HUES48 (cell line): ENCODE data around the gene IMPACT.

Experiments used
- H3K27ac ChIP-seq: one replicate; pipeline ENCODE4 v1.7.0; 2013; ENCODE audit warnings: low read depth, low read length, inconsistent platforms
- H3K27me3 ChIP-seq: 2 replicates; pipeline ENCODE4 v1.6.1; 2013; ENCODE audit warnings: mild to moderate bottlenecking, low read length; ENCODE audit not compliant: control insufficient read depth, insufficient read depth
- H3K36me3 ChIP-seq: 2 replicates; pipeline ENCODE4 v1.6.1; 2013; ENCODE audit warnings: low read length; ENCODE audit not compliant: control insufficient read depth, insufficient read depth
- H3K4me1 ChIP-seq: 2 replicates; pipeline ENCODE4 v1.6.1; 2013; ENCODE audit warnings: mild to moderate bottlenecking, low read length; ENCODE audit not compliant: control insufficient read depth, insufficient read depth
- H3K4me3 ChIP-seq: 2 replicates; pipeline ENCODE4 v1.5.1; 2013; ENCODE audit warnings: mild to moderate bottlenecking, low read depth, low read length
- H3K9ac ChIP-seq: 2 replicates; pipeline ENCODE4 v1.6.1; 2013; ENCODE audit warnings: mild to moderate bottlenecking, low read depth, low read length, moderate library complexity
- H3K9me3 ChIP-seq: 2 replicates; pipeline ENCODE4 v1.6.1; 2013; ENCODE audit warnings: low read length; ENCODE audit not compliant: control insufficient read depth, insufficient read depth

Gene IMPACT

DNA sequence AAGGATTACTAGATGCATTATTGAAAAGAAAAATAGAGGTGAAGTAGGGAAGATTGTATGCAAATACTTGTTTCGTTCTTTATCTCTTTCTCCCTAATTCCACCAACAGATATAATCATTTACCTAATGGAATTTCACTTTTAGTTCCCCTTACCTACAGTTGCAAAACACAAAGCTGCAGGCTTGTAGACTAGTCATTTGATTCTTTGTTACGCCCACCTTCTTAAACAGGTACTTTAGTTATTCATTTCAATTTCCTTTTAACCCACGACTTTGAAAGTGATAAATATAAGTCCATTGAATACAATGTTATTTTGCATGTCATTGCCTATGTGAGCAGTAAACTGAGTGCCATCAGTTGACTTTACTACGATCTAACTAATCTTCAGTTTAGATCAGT, 30.1 kb downstream of the IMPACT start:
- Histone ChIP-seq H3K27me3 (no peaks in the 10 kb centered on the region), H3K4me1 (no peaks in the 10 kb centered on the region), H3K9ac (no peak overlapping the region), H3K27ac (no peak overlapping the region), H3K4me3 (no peak overlapping the region), H3K9me3 (no peaks in the 10 kb centered on the region), H3K36me3 (peaks cover 7% of the 10 kb centered on the region)

DNA sequence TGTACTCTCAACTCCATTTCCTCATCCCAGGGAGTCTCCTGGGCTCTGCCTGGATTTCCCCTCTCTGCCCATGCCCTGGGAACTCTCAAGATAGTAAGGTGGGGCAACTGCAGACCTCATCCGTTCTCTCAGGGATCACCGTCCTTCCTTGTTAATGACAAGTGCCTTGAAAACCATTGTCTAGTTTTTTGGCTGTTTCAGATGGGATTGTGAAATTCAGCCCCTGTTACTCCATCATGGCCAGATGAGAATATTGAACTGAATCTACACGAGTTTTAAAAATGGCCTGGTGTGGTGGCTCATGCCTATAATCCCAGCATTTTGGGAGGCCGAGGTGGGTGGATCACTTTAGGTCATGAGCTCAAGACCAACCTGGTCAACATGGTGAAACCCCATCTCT, 33.3 kb downstream of the IMPACT start:
- Histone ChIP-seq H3K27ac (no peak overlapping the region), H3K4me3 (no peak overlapping the region), H3K4me1 (no peaks in the 10 kb centered on the region; the same call in 1 of the 2 replicates)

DNA sequence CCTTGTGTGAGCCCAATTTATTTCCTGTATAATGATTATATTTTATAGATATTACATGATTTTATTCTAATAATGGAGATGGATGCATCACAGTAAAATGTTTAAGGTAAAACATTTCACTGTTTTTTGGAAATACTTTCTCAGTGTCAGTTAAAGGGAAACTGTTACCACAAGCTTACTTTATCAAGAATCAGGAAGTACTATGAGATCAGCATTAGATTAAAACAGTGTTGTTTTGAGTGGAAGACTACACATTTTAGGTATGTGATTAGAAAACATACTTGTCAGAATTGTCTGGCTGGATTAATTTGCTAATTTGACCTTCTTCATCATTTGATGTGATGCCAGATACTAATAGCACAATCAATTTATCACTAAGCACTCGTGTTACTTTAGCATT, 33.9 kb downstream of the IMPACT start, which contains the start of gene HRH4:
Gene HRH4, plus strand, starts transcription at position 250 of the 400 bp plus-strand sequence. Its CDS starts 92 bp downstream, at position 342.
- H3K27ac ChIP-seq = no peak within 1 kb of the TSS
- H3K4me3 ChIP-seq = no peak within 1 kb of the TSS
- H3K27me3 ChIP-seq = no peaks in the 10 kb centered on the region
- H3K9me3 ChIP-seq = no peaks in the 10 kb centered on the region
- H3K9ac ChIP-seq = no peak within 1 kb of the TSS
- no peaks in the 10 kb centered on the region; the same call in 1 of the 2 replicates for H3K4me1 ChIP-seq
- H3K36me3 ChIP-seq = no peaks in the 10 kb centered on the region

More for the DNA sequence above, 33.3 kb downstream of the IMPACT start:
- H3K9ac ChIP-seq = no peak overlapping the region
- no peaks in the 10 kb centered on the region for H3K36me3 ChIP-seq
- no peaks in the 10 kb centered on the region for H3K9me3 ChIP-seq
- H3K27me3 ChIP-seq = no peaks in the 10 kb centered on the region

DNA sequence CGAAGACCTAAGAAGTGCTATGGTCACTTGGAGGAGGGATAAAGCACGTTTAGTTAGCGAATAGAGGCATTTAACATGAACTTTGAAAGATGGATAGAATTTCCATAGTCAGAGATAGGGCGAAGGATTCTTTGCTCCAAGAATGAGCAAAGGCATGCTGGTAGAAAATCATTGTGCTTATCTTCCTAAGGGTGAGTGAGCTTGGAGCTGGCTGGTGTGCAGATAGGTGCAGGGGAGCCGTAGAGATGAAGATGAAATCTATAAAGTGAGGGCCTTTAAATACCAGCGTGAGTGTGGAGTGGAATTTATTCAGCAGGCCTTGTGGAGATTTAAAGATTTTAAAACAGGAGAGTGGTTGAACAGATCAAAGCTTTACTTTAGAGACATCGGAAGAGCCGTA, 35.5 kb downstream of the IMPACT start:
- no peak overlapping the region for H3K9ac ChIP-seq

DNA sequence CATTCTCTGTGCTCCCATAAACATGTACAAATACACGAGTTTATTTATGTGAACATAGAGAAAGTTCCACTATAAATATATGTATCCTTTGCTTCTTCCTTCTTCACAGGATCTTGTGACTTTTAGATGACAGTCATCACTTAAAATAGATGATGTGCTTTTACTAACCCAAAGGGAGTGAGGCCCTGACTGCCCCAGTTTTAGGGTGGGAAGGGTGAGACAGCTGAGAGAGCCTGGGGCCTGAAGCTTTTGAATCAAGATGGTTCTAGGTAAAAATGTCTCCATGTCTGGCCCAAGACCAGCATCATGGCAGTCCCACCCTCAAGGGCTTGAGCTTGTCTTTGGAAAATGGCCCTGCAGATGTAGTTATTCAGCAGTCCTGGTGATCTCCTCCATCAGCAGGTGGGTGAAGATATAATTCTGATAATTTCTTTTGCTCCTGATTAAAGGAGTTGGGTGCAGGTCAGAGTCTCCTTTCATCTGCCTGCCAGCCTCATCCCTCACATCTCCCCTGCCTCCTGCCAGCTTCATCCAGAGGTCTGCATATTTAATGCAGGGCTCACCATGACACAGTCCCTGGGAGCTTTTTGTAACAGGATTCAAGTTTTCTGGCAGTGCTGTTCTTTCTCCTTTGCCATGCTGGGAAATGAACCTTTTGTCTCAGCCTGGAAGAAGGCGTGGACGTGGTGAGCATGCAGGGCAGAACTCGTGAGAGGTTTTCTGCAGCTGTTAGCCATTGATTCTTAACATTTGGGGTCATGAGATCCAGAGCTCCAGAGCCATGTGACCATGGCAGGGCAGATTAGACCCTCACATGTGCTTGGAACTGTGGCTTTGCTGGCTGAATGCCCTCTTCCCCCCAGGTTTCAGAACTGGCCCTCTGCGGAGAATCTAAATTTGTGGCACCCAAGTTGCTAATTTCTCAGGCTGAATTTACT, 36.6 kb downstream of the IMPACT start:
- Histone ChIP-seq H3K4me3 (no peak overlapping the region), H3K27me3 (no peaks in the 10 kb centered on the region), H3K9me3 (no peaks in the 10 kb centered on the region), H3K9ac (no peak overlapping the region), H3K27ac (peak overlapping the region; percentile 51), H3K36me3 (no peaks in the 10 kb centered on the region), H3K4me1 (no peaks in the 10 kb centered on the region; the same call in 1 of the 2 replicates)

More for the DNA sequence above, 35.5 kb downstream of the IMPACT start:
- Histone ChIP-seq H3K27ac (no peak overlapping the region), H3K27me3 (no peaks in the 10 kb centered on the region), H3K9me3 (no peaks in the 10 kb centered on the region), H3K4me3 (no peak overlapping the region), H3K4me1 (no peaks in the 10 kb centered on the region; the same call in 1 of the 2 replicates), H3K36me3 (no peaks in the 10 kb centered on the region)

DNA sequence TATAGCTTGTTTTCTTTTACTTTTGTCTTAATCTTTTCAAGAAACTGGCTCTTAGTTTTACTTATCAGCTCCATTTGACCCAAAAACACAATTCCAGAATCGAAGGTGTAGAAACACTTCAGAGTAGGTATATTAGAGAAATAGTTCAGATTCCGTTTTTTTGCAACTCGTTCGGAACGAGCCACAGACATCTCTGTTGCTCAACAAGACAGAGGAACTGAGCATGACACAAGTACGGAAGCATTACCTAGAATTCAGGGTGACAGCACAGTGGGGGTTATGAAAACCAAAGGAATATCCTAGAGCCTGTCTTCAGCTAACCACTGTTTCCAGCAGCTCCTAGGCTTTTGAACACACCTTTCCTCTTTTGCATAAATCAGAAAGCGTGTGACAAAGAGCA, 39.0 kb downstream of the IMPACT start:
- H3K36me3 ChIP-seq = no peaks in the 10 kb centered on the region
- no peaks in the 10 kb centered on the region; the same call in 1 of the 2 replicates for H3K4me1 ChIP-seq
- no peak overlapping the region for H3K9ac ChIP-seq
- no peaks in the 10 kb centered on the region for H3K9me3 ChIP-seq
- H3K27ac ChIP-seq = no peak overlapping the region
- no peak overlapping the region for H3K4me3 ChIP-seq
- no peaks in the 10 kb centered on the region for H3K27me3 ChIP-seq

DNA sequence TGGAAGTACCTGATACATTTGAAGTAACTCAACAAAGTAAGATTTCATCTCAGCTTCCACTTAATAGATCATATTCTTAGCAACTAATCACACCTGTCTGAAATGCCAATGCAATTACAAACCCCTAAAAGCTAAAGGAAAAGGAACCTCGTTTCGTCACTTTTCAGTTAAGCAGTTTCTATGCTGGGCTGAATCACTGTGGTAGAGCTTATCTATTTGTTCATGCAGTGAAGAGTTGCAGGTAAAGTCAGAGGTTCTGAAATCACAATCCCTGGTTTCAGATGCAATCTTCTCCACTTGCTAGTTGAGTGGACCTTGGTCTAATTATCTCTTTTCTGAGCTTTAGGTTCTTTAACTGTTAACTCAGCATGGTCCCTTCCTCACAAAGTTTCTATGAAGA, 40.3 kb downstream of the IMPACT start:
- no peak overlapping the region for H3K4me3 ChIP-seq
- no peaks in the 10 kb centered on the region; the same call in 1 of the 2 replicates for H3K4me1 ChIP-seq
- H3K27me3 ChIP-seq = no peaks in the 10 kb centered on the region
- no peaks in the 10 kb centered on the region for H3K9me3 ChIP-seq
- no peak overlapping the region for H3K9ac ChIP-seq
- no peaks in the 10 kb centered on the region for H3K36me3 ChIP-seq
- H3K27ac ChIP-seq = no peak overlapping the region

DNA sequence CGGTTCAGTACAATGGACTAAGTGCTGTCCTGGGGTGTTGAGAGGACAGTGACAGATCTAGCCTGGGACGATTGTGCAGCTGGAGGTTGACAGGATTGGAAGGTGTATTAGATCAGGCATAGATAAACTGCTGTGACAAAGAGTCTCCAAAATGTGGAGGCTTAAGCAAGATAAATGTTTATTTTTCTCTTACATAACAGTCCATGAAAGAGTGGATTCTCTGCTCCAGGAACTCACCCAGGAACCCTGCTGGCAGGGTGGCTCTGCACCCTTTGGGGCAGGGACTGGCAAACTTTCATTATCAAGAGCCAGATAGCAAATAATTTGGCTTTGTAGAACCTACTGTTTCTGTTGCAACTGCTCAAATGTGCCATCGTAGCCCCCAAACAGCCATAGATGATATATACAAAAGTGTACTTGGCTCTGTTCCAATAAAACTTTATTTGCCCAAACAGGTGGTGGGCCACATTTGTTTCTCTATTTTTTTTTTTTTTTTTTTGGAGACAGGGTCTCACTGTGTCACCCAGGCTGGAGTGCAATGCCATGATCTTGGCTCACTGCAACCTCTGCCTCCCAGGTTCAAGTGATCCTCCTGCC, 43.6 kb downstream of the IMPACT start:
- no peak overlapping the region for H3K27ac ChIP-seq

DNA sequence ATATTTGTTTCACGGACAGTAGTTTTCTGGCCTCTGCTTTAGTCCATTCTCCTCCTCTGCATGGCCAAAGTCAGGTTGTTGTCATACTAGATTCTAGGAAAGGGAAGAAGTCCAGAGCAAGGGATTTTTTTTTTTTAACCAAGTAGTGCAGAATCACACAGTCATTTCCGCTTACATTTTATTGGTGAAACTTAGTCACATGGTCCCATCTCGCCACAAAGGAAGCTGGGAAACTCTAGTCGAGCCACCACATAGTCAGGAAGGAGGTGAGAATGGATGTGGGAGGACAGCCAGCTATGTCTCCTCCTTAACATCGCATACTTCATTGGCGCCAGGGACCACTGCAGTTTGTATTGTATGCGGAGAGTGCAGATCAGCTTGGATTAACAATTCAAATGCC, 44.3 kb downstream of the IMPACT start:
- Histone ChIP-seq H3K36me3 (no peaks in the 10 kb centered on the region), H3K4me3 (no peak overlapping the region), H3K9ac (no peak overlapping the region), H3K27me3 (no peaks in the 10 kb centered on the region), H3K4me1 (no peaks in the 10 kb centered on the region), H3K9me3 (no peaks in the 10 kb centered on the region), H3K27ac (no peak overlapping the region)

More for the DNA sequence above, 43.6 kb downstream of the IMPACT start:
- Histone ChIP-seq H3K36me3 (no peaks in the 10 kb centered on the region), H3K27me3 (no peaks in the 10 kb centered on the region), H3K9ac (no peak overlapping the region), H3K9me3 (no peaks in the 10 kb centered on the region), H3K4me1 (no peaks in the 10 kb centered on the region), H3K4me3 (no peak overlapping the region)

DNA sequence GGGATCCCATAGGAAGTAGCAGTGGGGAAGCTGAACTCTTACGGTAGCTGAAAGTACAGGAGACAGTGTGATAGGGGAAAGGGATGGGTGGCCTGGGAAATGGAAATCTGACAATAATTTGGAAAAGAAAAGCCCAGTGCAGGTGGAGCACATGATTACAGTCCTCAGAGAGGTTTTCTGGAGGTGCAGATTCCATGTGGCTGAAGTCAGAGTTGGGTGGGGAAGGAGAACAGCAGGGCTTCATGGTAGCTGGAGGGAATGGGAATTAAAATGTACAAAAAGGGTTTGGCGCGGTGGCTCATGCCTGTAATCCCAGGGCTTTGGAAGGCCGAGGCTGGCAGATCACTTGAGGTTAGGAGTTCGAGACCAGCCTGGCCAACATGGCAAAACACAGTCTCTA, 46.1 kb downstream of the IMPACT start:
- Histone ChIP-seq H3K4me1 (no peaks in the 10 kb centered on the region), H3K27ac (no peak overlapping the region), H3K9me3 (no peaks in the 10 kb centered on the region), H3K27me3 (no peaks in the 10 kb centered on the region), H3K9ac (no peak overlapping the region), H3K36me3 (no peaks in the 10 kb centered on the region), H3K4me3 (no peak overlapping the region)

DNA sequence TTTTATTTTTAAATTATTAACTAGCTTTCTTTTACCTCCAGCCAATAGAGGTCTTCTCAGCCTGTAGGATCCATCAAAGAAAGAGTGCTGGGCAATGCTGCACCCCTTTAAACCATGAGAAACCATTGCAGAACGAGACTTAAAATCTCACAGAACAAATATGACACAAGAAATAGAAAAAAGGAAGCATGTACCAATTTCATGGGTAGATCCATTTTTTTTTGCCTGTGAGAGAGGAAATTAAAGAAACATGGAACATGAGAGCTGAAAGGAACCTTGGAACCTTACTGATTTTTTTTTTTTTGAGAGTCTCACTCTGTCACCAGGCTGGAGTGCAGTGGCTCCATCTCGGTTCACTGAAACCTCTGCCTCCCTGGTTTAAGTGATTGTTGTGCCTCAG, 47.9 kb downstream of the IMPACT start:
- H3K27me3 ChIP-seq = no peaks in the 10 kb centered on the region
- H3K9me3 ChIP-seq = no peaks in the 10 kb centered on the region

More for the DNA sequence above, 47.9 kb downstream of the IMPACT start:
- Histone ChIP-seq H3K36me3 (no peaks in the 10 kb centered on the region), H3K4me1 (no peaks in the 10 kb centered on the region), H3K4me3 (no peak overlapping the region), H3K27ac (no peak overlapping the region), H3K9ac (no peak overlapping the region)
